Measurements from ENCODE around the gene METTL13.

- no peak for TF ChIP-seq CTCF (IDR thresholded peaks at IDR 0.05; ENCODE audit: low read depth, low read length, poor library complexity, severe bottlenecking)
- TF ChIP-seq EZH2phosphoT487 (IDR thresholded peaks at IDR 0.05; ENCODE audit: borderline replicate concordance, low read length) = no peak
Measured at GRCh38 chr1:171814692-171815091, 33.2 kb downstream of the METTL13 start.
